ENCODE results near the gene SPRYD3.

The SPRYD3 gene

DNA sequence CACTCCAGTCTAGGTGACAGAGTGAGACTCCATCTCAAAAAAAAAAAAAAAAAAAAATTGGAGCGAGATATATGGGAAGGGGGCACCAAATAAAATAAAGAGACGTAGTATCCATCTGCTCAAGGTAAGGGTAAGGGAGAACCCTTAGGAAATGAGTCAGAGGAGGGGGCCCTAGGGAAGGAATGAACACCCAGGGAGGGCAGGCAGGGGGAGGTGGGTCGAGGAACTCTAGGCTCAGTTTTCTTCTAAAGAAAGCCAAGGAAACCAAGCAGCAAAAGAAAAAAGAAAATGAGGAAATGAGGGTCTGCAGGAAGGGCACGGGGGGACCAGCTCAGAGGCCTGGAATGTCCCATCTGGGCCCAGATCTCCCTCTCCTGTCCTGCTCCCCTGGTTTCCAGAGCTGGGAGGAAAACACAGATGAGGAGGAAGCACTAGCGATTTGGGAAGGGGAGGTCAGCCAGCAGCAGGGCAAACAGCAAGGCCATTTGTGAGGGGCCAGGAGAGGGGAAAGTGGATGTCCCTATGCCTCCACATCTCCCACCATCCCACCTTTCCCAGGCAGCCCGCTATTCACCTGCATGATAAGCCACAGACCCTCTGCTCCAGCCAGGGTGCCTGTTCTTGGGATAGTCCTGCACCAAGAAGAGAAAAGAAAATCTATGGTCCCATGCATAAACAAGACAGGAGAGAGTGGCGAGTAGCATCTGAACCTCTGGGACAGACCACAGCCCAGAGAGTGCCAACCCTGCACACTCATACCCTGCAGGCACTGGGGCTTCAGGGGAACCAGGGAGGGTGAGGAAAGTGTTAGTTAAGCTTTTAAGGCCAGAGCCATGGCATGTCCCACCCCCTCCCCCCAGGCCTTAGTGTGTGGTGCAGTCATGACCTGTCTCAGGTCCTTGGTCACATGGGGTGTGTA lies 11.9 kb downstream of the SPRYD3 start:
- no peak overlapping the region for H3K27ac ChIP-seq (ENCODE audit: low read length)
- no peaks in the 10 kb centered on the region for H4K20me1 ChIP-seq (ENCODE audit: insufficient read depth, low read length)
- no peaks in the 10 kb centered on the region for H3K27me3 ChIP-seq (ENCODE audit: low read depth, low read length)
- H3K4me1 ChIP-seq (ENCODE audit: low read length) = peaks cover under 1% of the 10 kb centered on the region; the same call in 1 of the 2 replicates
- no peak overlapping the region for H3K4me2 ChIP-seq (ENCODE audit: low read length)
- no peaks in the 10 kb centered on the region for H3K79me2 ChIP-seq (ENCODE audit: low read length)
- no peak overlapping the region for H2AFZ ChIP-seq (ENCODE audit: low read depth, low read length)
- no peaks in the 10 kb centered on the region for H3K9me3 ChIP-seq (ENCODE audit: insufficient read depth, low read length)
- no peak overlapping the region for H3K9ac ChIP-seq (ENCODE audit: low read length)
- TF ChIP-seq, protein P1, sequence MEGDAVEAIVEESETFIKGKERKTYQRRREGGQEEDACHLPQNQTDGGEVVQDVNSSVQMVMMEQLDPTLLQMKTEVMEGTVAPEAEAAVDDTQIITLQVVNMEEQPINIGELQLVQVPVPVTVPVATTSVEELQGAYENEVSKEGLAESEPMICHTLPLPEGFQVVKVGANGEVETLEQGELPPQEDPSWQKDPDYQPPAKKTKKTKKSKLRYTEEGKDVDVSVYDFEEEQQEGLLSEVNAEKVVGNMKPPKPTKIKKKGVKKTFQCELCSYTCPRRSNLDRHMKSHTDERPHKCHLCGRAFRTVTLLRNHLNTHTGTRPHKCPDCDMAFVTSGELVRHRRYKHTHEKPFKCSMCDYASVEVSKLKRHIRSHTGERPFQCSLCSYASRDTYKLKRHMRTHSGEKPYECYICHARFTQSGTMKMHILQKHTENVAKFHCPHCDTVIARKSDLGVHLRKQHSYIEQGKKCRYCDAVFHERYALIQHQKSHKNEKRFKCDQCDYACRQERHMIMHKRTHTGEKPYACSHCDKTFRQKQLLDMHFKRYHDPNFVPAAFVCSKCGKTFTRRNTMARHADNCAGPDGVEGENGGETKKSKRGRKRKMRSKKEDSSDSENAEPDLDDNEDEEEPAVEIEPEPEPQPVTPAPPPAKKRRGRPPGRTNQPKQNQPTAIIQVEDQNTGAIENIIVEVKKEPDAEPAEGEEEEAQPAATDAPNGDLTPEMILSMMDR (IDR thresholded peaks at IDR 0.05; ENCODE audit: low read depth, low read length) = no peak
- TF ChIP-seq EZH2phosphoT487 (IDR thresholded peaks at IDR 0.05; ENCODE audit: low read depth) = no peak
- H3K4me3 ChIP-seq (ENCODE audit: low read length) = no peak overlapping the region
- peaks cover 17% of the 10 kb centered on the region for H3K36me3 ChIP-seq (replicated peaks; ENCODE audit: low read depth, low read length)

GRCh38 chr12:53065975-53066931 lies 12.9 kb downstream of the SPRYD3 start:
- H3K9me3 ChIP-seq (ENCODE audit: insufficient read depth, low read length) = no peaks in the 10 kb centered on the region
- peaks cover 11% of the 10 kb centered on the region for H3K36me3 ChIP-seq (replicated peaks; ENCODE audit: low read depth, low read length)
- H3K27me3 ChIP-seq (ENCODE audit: low read depth, low read length) = no peaks in the 10 kb centered on the region
- H3K4me3 ChIP-seq (ENCODE audit: low read length) = no peak overlapping the region
- H3K9ac ChIP-seq (ENCODE audit: low read length) = no peak overlapping the region
- H3K79me2 ChIP-seq (ENCODE audit: low read length) = no peaks in the 10 kb centered on the region
- H4K20me1 ChIP-seq (ENCODE audit: insufficient read depth, low read length) = no peaks in the 10 kb centered on the region
- no peak overlapping the region for H3K27ac ChIP-seq (ENCODE audit: low read length)
- H3K4me1 ChIP-seq (ENCODE audit: low read length) = no peaks in the 10 kb centered on the region
- TF ChIP-seq EZH2phosphoT487 (IDR thresholded peaks at IDR 0.05; ENCODE audit: low read depth) = no peak
- TF ChIP-seq, protein P1 (IDR thresholded peaks at IDR 0.05; ENCODE audit: low read depth, low read length) = peak; percentile 84
- H2AFZ ChIP-seq (ENCODE audit: low read depth, low read length) = no peak overlapping the region
- no peak overlapping the region; the same call in 1 of the 2 replicates for H3K4me2 ChIP-seq (ENCODE audit: low read length)

- Histone ChIP-seq H4K20me1 (ENCODE audit: insufficient read depth, low read length) (no peaks in the 10 kb centered on the region), H3K4me3 (ENCODE audit: low read length) (no peak overlapping the region), H3K36me3 (replicated peaks; ENCODE audit: low read depth, low read length) (peaks cover 11% of the 10 kb centered on the region), H3K9ac (ENCODE audit: low read length) (no peak overlapping the region), H3K4me2 (ENCODE audit: low read length) (no peak overlapping the region), H3K79me2 (ENCODE audit: low read length) (no peaks in the 10 kb centered on the region), H2AFZ (ENCODE audit: low read depth, low read length) (no peak overlapping the region), H3K27me3 (ENCODE audit: low read depth, low read length) (no peaks in the 10 kb centered on the region), H3K9me3 (ENCODE audit: insufficient read depth, low read length) (no peaks in the 10 kb centered on the region), H3K4me1 (ENCODE audit: low read length) (no peaks in the 10 kb centered on the region), H3K27ac (ENCODE audit: low read length) (no peak overlapping the region)
- TF ChIP-seq EZH2phosphoT487 (IDR thresholded peaks at IDR 0.05; ENCODE audit: low read depth) = no peak
- TF ChIP-seq, protein P1 (IDR thresholded peaks at IDR 0.05; ENCODE audit: low read depth, low read length) = no peak
Measured at GRCh38 chr12:53065470-53065869, 13.7 kb downstream of the SPRYD3 start.
